ENCODE data around the gene MRPL42. TPM values are rescaled to one million over a fixed set of nuclear protein-coding genes. Genes with fewer than 3 reads are reported as not detected.
"Not testable (repeated sequence)": the region's sequence is repeated elsewhere in the genome, so short reads cannot be mapped to it uniquely, and the experiment has no call there.

The MRPL42 gene
- polyA plus RNA-seq, 3 donors = 14.7 to 24.0 (median 21.9) TPM

GRCh38 chr12:93483151-93483807 is 16.0 kb downstream of the MRPL42 start:
- H3K27ac ChIP-seq (ENCODE audit: low read depth, low read length) = no peak overlapping the region
- 85 to 94% (median 85%) methylated on average over 4 of the region's 4 CpGs for WGBS, 3 donors

- no peak overlapping the region for H3K27ac ChIP-seq (ENCODE audit: low read depth, low read length)
- 80 to 88% (median 83%) methylated on average over 8 of the region's 8 CpGs for WGBS, 3 donors
Observed at GRCh38 chr12:93484315-93484981, 17.1 kb downstream of the MRPL42 start.

- H3K27ac ChIP-seq (ENCODE audit: low read depth, low read length) = not testable (repeated sequence)
- WGBS, 3 donors = no CpG with 5 or more reads among the region's 1 CpG
Observed at GRCh38 chr12:93492808-93493207, 25.5 kb downstream of the MRPL42 start.

- 75 to 91% (median 78%) methylated on average over 3 of the region's 3 CpGs for WGBS, 3 donors
- H3K27ac ChIP-seq (ENCODE audit: low read depth, low read length) = no peak overlapping the region
Observed at GRCh38 chr12:93494096-93494495, 26.8 kb downstream of the MRPL42 start.

- 73 to 100% (median 83%) methylated on average over 1 of the region's 1 CpG for WGBS, 3 donors
- no peak overlapping the region for H3K27ac ChIP-seq (ENCODE audit: low read depth, low read length)
Observed at GRCh38 chr12:93497456-93497855, 30.1 kb downstream of the MRPL42 start.

- no CpG with 5 or more reads among the region's 1 CpG for WGBS, 3 donors
- H3K27ac ChIP-seq (ENCODE audit: low read depth, low read length) = not testable (repeated sequence)
Observed at GRCh38 chr12:93498813-93499212, 31.5 kb downstream of the MRPL42 start.

GRCh38 chr12:93500201-93500600 is 32.9 kb downstream of the MRPL42 start:
- 87 to 96% (median 94%) methylated on average over 1 of the region's 1 CpG for WGBS, 3 donors
- no peak overlapping the region for H3K27ac ChIP-seq (ENCODE audit: low read depth, low read length)

GRCh38 chr12:93500667-93501066 is 33.4 kb downstream of the MRPL42 start:
- 71 to 83% (median 78%) methylated on average over 2 of the region's 2 CpGs for WGBS, 3 donors

GRCh38 chr12:93502802-93503623 is 35.7 kb downstream of the MRPL42 start:
- no peak overlapping the region for H3K27ac ChIP-seq (ENCODE audit: low read depth, low read length)
- WGBS, 3 donors = 68 to 75% (median 74%) methylated on average over 11 of the region's 11 CpGs

More at GRCh38 chr12:93500667-93501066, 33.4 kb downstream of the MRPL42 start:
- no peak overlapping the region for H3K27ac ChIP-seq (ENCODE audit: low read depth, low read length)

GRCh38 chr12:93507165-93507564 is 39.9 kb downstream of the MRPL42 start:
- H3K27ac ChIP-seq (ENCODE audit: low read depth, low read length) = no peak overlapping the region

GRCh38 chr12:93509506-93509905 is 42.2 kb downstream of the MRPL42 start:
- H3K27ac ChIP-seq (ENCODE audit: low read depth, low read length) = no peak overlapping the region
- WGBS, 3 donors = 94 to 100% (median 95%) methylated on average over 1 of the region's 1 CpG

- H3K27ac ChIP-seq (ENCODE audit: low read depth, low read length) = no peak overlapping the region
- 74 to 91% (median 84%) methylated on average over 5 of the region's 5 CpGs for WGBS, 3 donors
Observed at GRCh38 chr12:93514853-93515252, 47.5 kb downstream of the MRPL42 start.

- no peak overlapping the region for H3K27ac ChIP-seq (ENCODE audit: low read depth, low read length)
- WGBS, 3 donors = 83 to 84% (median 83%) methylated on average over 5 of the region's 5 CpGs
Observed at GRCh38 chr12:93518725-93519124, 51.4 kb downstream of the MRPL42 start.

- H3K27ac ChIP-seq (ENCODE audit: low read depth, low read length) = no peak overlapping the region
- 38 to 87% (median 76%) methylated on average over 2 of the region's 2 CpGs for WGBS, 3 donors
Observed at GRCh38 chr12:93519859-93520258, 52.5 kb downstream of the MRPL42 start.

- H3K27ac ChIP-seq (ENCODE audit: low read depth, low read length) = no peak overlapping the region
- 59 to 74% (median 65%) methylated on average over 2 of the region's 2 CpGs for WGBS, 3 donors
Observed at GRCh38 chr12:93520454-93520853, 53.1 kb downstream of the MRPL42 start.

GRCh38 chr12:93521225-93522080 is 54.1 kb downstream of the MRPL42 start:
- no peak overlapping the region for H3K27ac ChIP-seq (ENCODE audit: low read depth, low read length)
- WGBS, 3 donors = 76 to 86% (median 80%) methylated on average over 6 of the region's 6 CpGs

GRCh38 chr12:93524386-93525133 is 57.2 kb downstream of the MRPL42 start:
- 65 to 83% (median 72%) methylated on average over 10 of the region's 10 CpGs for WGBS, 3 donors
- H3K27ac ChIP-seq (ENCODE audit: low read depth, low read length) = no peak overlapping the region

Data from adipose tissue (tissue), 3 donors.